HepG2 (cell line): ENCODE measurements around the gene S100G.

Experiments
- HDAC6 ChIP-seq: fragments of 200-600 bp; sonication (generic); IDR thresholded peaks from 2 replicates; pipeline ENCODE4 v1.7.0; 2017; ENCODE audit warnings: mild to moderate bottlenecking, antibody characterized with exemption, low read length, low read depth
- MED13 ChIP-seq: sonication (generic); formaldehyde crosslinking; IDR thresholded peaks from 2 replicates; pipeline ENCODE4 v1.5.0; 2020; ENCODE audit warnings: missing genetic modification reagents
- PRMT3 ChIP-seq: sonication (generic); formaldehyde crosslinking; IDR thresholded peaks from 2 replicates; pipeline ENCODE4 v1.8.1; 2022; ENCODE audit warnings: low read depth, mild to moderate bottlenecking, moderate library complexity, missing genetic modification reagents, borderline replicate concordance
- RAD21 ChIP-seq: fragments of 450-650 bp; formaldehyde crosslinking; IDR thresholded peaks from 2 replicates; pipeline ENCODE4 v1.5.0; 2020; ENCODE audit warnings: mild to moderate bottlenecking
- SETDB1 ChIP-seq: sonication (generic); formaldehyde crosslinking; IDR thresholded peaks from 2 replicates; pipeline ENCODE4 v1.5.1; 2020; ENCODE audit warnings: missing genetic modification reagents, mild to moderate bottlenecking, borderline replicate concordance
- SPEN ChIP-seq: sonication (generic); formaldehyde crosslinking; IDR thresholded peaks from 2 replicates; pipeline ENCODE4 v1.5.1; 2020; ENCODE audit warnings: low read depth, mild to moderate bottlenecking, missing genetic modification reagents
- YY1 ChIP-seq: IDR thresholded peaks from 2 replicates; pipeline ENCODE4 v1.6.1; 2011; ENCODE audit warnings: low read length, low read depth, moderate library complexity, mild to moderate bottlenecking; ENCODE audit not compliant: insufficient read depth, insufficient replicate concordance
- ZFP41 ChIP-seq: sonication (generic); formaldehyde crosslinking; IDR thresholded peaks from 2 replicates; pipeline ENCODE4 v1.4.0; 2020; ENCODE audit warnings: mild to moderate bottlenecking, missing genetic modification reagents, borderline replicate concordance
- ZNF546 ChIP-seq: sonication (generic); formaldehyde crosslinking; conservative IDR thresholded peaks from 2 replicates; pipeline ENCODE4 v1.8.1; 2023; ENCODE audit warnings: mild to moderate bottlenecking, missing genetic modification reagents
- TF ChIP-seq, protein P1 (sequence below): sonication (generic); formaldehyde crosslinking; IDR thresholded peaks from 2 replicates; pipeline ENCODE4 v1.5.0; 2020; ENCODE audit warnings: mild to moderate bottlenecking, missing genetic modification reagents, moderate library complexity

DNA sequence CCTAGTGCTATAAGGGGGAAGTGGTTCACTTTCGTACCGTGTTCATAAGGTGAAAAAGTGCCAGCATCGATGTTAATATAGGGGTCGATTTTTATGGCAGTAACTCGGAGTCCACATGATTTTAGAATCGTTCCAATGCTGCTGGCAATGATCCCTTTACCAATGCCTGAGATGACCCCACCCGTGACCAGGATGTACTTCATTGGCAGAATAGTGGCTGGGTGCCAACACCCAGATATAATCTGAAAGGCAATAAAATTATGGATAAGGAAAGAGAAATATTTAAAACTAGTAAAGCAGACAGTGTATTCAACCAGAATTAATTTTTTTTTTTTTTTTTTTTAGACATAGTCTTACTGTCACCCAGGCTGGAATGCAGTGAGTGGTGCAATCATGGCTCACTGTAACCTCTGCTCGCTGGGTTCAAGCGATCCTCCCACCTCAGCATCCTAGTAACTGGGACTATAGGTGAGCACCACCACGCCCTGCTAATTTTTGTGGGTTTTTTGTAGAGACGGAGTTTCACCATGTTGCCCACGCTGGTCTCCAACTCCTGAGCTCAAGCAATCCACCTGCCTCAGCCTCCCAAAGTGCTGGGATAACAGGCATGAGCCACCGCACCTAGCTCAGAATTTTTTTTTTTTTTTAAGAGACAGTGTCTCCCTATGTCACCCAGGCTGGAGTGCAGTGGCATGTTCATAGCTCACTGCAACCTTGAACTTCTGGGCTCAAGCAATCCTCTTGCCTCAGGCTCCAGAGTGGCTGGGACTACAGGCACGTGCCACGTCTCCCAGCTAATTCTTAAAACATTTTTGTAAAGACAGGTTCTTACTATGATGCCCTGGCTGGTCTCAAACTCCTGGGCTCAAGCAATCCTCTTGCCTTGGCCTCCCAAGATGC is 53.0 kb downstream of the S100G start:
- TF ChIP-seq YY1 (no peak), RAD21 (no peak), SPEN (CRISPR knock-in tag) (no peak), HDAC6 (no peak), SETDB1 (CRISPR knock-in tag) (no peak), MED13 (CRISPR knock-in tag) (no peak), ZNF546 (CRISPR knock-in tag) (no peak), PRMT3 (CRISPR knock-in tag) (no peak), ZFP41 (no peak)
- TF ChIP-seq, protein P1, sequence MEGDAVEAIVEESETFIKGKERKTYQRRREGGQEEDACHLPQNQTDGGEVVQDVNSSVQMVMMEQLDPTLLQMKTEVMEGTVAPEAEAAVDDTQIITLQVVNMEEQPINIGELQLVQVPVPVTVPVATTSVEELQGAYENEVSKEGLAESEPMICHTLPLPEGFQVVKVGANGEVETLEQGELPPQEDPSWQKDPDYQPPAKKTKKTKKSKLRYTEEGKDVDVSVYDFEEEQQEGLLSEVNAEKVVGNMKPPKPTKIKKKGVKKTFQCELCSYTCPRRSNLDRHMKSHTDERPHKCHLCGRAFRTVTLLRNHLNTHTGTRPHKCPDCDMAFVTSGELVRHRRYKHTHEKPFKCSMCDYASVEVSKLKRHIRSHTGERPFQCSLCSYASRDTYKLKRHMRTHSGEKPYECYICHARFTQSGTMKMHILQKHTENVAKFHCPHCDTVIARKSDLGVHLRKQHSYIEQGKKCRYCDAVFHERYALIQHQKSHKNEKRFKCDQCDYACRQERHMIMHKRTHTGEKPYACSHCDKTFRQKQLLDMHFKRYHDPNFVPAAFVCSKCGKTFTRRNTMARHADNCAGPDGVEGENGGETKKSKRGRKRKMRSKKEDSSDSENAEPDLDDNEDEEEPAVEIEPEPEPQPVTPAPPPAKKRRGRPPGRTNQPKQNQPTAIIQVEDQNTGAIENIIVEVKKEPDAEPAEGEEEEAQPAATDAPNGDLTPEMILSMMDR (CRISPR knock-in tag), result no peak
